ENCODE data around the gene PLEKHF1.

PLEKHF1 gene

DNA sequence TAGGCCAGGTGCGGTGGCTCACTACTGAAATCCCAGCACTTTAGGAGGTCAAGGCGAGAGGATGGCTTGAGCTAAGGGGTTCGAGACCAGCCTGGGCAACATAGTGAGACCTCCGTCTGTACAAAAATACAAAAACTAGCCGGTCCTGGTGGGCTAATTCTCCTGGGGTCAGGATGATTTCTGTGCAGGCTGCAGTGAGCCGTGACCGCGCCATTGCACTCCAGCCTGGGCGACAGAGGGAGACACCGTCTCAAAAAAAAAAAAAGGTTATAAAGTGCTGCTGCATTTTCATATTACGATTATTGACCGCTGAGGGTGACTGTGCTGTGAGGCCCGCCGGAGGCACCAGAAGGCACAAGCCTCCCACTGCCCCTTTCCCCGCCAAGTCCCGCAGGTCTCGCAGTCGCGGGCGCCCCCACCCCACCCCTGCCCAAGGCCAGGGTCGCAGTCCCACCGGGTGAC, 477 bp upstream of the PLEKHF1 start:
- no peak for DNase-seq (ENCODE audit: low read depth)
- TF ChIP-seq, protein P1, sequence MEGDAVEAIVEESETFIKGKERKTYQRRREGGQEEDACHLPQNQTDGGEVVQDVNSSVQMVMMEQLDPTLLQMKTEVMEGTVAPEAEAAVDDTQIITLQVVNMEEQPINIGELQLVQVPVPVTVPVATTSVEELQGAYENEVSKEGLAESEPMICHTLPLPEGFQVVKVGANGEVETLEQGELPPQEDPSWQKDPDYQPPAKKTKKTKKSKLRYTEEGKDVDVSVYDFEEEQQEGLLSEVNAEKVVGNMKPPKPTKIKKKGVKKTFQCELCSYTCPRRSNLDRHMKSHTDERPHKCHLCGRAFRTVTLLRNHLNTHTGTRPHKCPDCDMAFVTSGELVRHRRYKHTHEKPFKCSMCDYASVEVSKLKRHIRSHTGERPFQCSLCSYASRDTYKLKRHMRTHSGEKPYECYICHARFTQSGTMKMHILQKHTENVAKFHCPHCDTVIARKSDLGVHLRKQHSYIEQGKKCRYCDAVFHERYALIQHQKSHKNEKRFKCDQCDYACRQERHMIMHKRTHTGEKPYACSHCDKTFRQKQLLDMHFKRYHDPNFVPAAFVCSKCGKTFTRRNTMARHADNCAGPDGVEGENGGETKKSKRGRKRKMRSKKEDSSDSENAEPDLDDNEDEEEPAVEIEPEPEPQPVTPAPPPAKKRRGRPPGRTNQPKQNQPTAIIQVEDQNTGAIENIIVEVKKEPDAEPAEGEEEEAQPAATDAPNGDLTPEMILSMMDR (IDR thresholded peaks at IDR 0.05; ENCODE audit: insufficient read depth, low read depth, low read length, missing control alignments): no peak
- H3K4me3 ChIP-seq (ENCODE audit: low read length): peak overlapping the region; percentile 32

DNA sequence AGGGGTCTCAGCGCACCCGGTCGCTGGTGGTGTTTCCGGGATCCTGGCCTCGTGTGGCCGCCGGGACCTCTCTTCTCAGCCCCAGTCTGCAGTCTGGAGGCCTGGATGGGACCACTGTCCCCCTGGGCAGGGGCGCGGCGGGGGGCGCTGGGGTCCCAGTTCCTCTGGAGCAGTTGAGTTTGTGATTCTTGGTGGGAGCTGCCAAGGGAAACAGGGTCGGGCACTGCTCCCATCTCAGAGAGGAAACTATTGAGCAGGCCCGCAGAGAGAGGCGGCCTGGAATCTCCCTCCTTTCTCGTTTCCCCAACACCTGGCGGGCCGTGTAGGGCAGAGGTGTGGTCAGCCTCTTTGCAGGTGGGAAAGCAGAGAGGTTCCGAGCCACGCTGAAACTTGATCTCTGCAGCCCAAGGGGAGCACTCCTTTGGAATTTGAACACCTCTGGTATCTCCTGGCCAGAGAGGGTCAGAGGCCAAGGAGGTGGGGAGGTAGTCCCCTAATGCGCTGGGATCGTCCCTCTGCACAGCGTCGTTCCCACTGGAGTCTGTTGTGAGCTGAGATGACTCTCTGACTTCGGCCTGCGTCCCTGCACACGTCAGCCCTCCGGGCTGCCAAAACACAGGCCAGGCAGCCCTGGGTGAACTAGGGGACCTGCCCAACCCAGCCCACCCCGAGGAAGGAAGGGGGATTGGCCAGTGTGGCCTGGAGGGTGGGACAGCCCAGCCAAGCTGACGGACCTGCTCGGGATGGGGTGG, 741 bp downstream of the PLEKHF1 start:
- peak; percentile 36 for DNase-seq (ENCODE audit: low read depth)
- TF ChIP-seq, protein P1 (IDR thresholded peaks at IDR 0.05; ENCODE audit: insufficient read depth, low read depth, low read length, missing control alignments): no peak

DNA sequence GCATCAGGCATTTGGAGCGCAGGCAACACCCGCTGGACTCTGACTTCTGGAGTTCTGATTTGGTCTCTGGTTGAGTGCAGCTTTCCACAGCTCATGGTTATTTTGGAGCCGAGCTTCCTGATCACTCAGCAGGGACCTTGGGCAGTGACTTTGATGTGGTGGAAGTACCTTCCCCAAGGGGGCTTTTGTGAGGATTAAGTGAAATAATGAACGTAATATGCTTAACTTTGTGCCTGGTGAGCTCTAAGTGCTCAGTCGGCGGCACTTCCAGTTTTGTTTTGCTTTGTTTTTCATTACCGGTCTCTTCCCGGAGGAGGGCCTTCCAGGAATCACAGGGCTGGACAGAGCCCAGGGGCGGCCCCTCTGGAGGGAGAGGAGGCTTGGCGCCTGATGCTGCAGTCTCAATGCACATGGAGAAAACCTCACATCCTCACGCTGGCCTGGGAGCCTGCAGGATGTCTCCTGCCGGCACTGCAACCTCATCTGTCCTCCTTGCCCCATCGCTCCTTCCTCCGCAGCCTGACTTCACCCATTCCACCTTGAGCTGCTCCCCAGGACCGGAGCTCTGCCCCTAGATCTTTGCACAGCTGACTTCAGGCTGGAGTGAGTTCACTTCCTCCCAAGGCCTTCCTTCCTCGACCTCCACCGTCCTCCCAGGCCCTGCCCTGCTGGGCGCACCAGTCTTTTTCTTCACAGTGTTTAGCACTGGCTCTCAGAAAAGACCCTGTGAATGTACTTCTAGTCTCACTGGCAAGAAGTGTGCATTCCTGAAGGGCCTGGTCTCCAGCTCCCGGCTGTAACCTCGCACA, 1.5 kb downstream of the PLEKHF1 start:
- TF ChIP-seq, protein P1 (IDR thresholded peaks at IDR 0.05; ENCODE audit: insufficient read depth, low read depth, low read length, missing control alignments): no peak
- DNase-seq (ENCODE audit: low read depth): peak; percentile 43

More for the DNA sequence above, 741 bp downstream of the PLEKHF1 start:
- peak overlapping the region; percentile 49 for H3K4me3 ChIP-seq (ENCODE audit: low read length)

DNA sequence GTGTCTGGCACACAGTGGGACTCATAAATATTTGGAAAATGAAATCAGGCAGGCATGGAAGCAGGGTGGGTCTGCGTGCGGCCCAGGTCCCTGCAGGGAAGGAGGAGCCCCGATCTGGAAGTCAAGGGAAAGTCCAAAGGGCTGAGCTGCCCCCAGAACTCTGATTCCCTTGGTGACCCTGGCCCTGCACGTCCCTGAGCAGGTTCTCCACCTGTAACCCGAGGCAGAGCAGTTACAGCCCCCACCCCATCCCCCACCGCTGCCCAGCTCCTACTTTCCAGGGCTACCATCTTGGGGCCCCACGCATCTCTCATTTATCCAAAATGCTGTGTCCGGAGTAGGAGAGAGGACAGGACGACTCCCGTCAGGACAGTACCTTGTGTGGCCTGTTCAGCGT, 2.1 kb downstream of the PLEKHF1 start:
- TF ChIP-seq, protein P1 (IDR thresholded peaks at IDR 0.05; ENCODE audit: insufficient read depth, low read depth, low read length, missing control alignments): no peak
- H3K4me3 ChIP-seq (ENCODE audit: low read length): no peak overlapping the region
- DNase-seq (ENCODE audit: low read depth): no peak

More for the DNA sequence above, 1.5 kb downstream of the PLEKHF1 start:
- H3K4me3 ChIP-seq (ENCODE audit: low read length): peak overlapping the region; percentile 49

DNA sequence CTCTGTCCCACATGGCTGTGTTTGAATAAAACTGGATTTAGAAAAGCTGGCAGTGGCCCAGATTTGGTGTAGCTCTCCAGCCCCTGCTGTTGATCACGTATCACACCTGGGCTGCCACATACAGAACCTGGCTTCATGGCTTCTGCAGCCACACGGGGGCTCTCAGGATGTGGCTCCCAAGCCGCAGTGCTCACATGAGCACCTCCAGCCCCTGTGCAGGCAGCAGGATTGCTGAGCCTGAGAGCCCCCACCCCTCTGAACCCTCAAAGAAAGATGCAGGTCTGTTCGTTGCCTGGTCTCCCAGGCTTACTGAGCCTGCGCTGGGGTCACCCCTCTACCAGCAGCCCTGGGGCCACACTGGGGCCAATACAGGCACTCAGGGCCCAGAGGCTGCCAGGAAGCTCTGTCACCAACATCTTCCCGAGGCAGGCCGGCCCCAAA, 2.7 kb downstream of the PLEKHF1 start:
- TF ChIP-seq, protein P1 (IDR thresholded peaks at IDR 0.05; ENCODE audit: insufficient read depth, low read depth, low read length, missing control alignments): no peak
- no peak overlapping the region for H3K4me3 ChIP-seq (ENCODE audit: low read length)
- DNase-seq (ENCODE audit: low read depth): no peak

DNA sequence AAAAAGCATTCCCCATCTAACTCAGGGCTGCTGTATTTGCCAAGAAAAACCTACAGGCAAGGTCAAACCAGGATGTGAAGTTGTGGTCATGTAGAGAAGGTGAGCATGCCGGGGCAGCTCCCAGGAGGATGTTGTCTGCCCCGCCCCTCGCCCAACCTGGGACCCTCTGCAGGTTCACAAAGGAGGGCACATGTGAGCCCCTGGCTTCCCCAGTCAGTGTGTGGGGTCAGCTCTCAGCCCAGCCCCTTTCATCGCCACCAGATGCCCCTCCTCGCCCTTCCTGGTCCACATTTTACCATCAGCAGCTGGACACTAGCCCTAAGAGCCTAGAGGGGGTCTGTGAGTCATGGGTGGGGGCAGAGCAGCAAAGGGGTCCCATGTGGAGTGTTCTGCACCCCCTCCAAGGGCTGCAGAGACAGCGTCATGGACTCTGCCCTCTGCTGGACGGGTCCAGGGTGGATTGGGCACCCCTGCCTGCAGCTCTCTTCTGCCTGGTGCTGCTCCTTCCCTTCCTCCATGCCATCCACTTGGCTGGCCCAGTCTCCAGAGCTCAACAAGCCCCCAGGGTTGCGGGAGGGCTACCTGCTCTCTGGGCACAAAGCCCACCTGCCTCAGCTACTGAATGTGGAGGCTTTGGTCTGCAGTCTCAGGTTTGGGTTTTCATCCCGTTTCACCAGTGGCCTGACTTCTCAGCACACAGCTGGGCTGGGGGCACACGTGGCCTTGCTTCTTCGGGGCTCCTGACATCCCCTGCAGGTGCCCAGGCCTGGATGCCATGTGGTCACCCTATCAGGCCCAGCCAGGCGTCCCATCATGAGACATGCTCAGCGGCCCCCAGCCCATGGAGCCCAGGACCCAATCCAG, 3.7 kb downstream of the PLEKHF1 start:
- TF ChIP-seq, protein P1 (IDR thresholded peaks at IDR 0.05; ENCODE audit: insufficient read depth, low read depth, low read length, missing control alignments): peak; percentile 8
- H3K4me3 ChIP-seq (ENCODE audit: low read length): no peak overlapping the region
- peak; percentile 28 for DNase-seq (ENCODE audit: low read depth)

All from epithelial cell of esophagus (primary cell).